GM23248 (cell line): ENCODE measurements around the gene NAA40. TPM values are rescaled to one million over a fixed set of nuclear protein-coding genes. Genes with fewer than 3 reads are reported as not detected.
A peak's percentile ranks its signal among the peaks of the same experiment; 100 is the strongest.

ENCODE experiments used
- DNase-seq: peaks from one replicate; pipeline ENCODE4 v3.0.0-alpha.2; 2015
- H2AFZ ChIP-seq: fragments of 200-600 bp; sonication (generic); 2 replicates; pipeline ENCODE4 v1.6.1; 2016; ENCODE audit warnings: antibody characterized with exemption
- H3F3A ChIP-seq: fragments of 200-600 bp; sonication (generic); 2 replicates; pipeline ENCODE4 v1.6.1; 2016; ENCODE audit warnings: mild to moderate bottlenecking, antibody characterized with exemption, mixed run types; ENCODE audit not compliant: insufficient read depth
- H3K27ac ChIP-seq: fragments of 200-600 bp; sonication (generic); 2 replicates; pipeline ENCODE4 v1.5.1; 2016; ENCODE audit warnings: mild to moderate bottlenecking
- H3K27me3 ChIP-seq: fragments of 200-600 bp; sonication (generic); replicated peaks from 2 replicates; pipeline ENCODE4 v1.6.1; 2016; ENCODE audit warnings: mild to moderate bottlenecking; ENCODE audit not compliant: insufficient read depth
- H3K36me3 ChIP-seq: fragments of 200-600 bp; sonication (generic); 2 replicates; pipeline ENCODE4 v1.6.1; 2016; ENCODE audit warnings: low read depth, mild to moderate bottlenecking
- H3K4me1 ChIP-seq: fragments of 200-600 bp; sonication (generic); 2 replicates; pipeline ENCODE4 v1.6.1; 2016; ENCODE audit warnings: mild to moderate bottlenecking; ENCODE audit not compliant: insufficient read depth
- H3K4me2 ChIP-seq: fragments of 200-600 bp; sonication (generic); one replicate; pipeline ENCODE4 v1.6.1; 2016; ENCODE audit warnings: mild to moderate bottlenecking; ENCODE audit not compliant: unreplicated experiment
- H3K4me3 ChIP-seq: fragments of 200-600 bp; sonication (generic); 2 replicates; pipeline ENCODE4 v1.5.1; 2016; ENCODE audit warnings: mild to moderate bottlenecking
- H3K79me2 ChIP-seq: fragments of 200-600 bp; sonication (generic); 2 replicates; pipeline ENCODE4 v1.6.1; 2016; ENCODE audit warnings: mild to moderate bottlenecking; ENCODE audit not compliant: insufficient read depth
- H3K9ac ChIP-seq: fragments of 200-600 bp; sonication (generic); 2 replicates; pipeline ENCODE4 v1.6.1; 2016; ENCODE audit warnings: mild to moderate bottlenecking
- H3K9me2 ChIP-seq: fragments of 200-600 bp; sonication (generic); 2 replicates; pipeline ENCODE4 v1.6.1; 2016; ENCODE audit warnings: mixed run types, mild to moderate bottlenecking, moderate library complexity; ENCODE audit not compliant: insufficient read depth
- H3K9me3 ChIP-seq: fragments of 200-600 bp; sonication (generic); one replicate; pipeline ENCODE4 v1.6.1; 2017; ENCODE audit warnings: low read depth
- H4K20me1 ChIP-seq: fragments of 200-600 bp; sonication (generic); 2 replicates; pipeline ENCODE4 v1.6.0; 2016; ENCODE audit not compliant: insufficient read depth
- EZH2 ChIP-seq: fragments of 200-600 bp; sonication (generic); IDR thresholded peaks from 2 replicates; pipeline ENCODE4 v1.6.1; 2018; ENCODE audit warnings: antibody characterized with exemption, mild to moderate bottlenecking; ENCODE audit not compliant: insufficient read depth, poor library complexity, severe bottlenecking
- EZH2phosphoT487 ChIP-seq: fragments of 200-600 bp; sonication (generic); IDR thresholded peaks from 2 replicates; pipeline ENCODE4 v1.6.1; 2018; ENCODE audit warnings: antibody characterized with exemption, moderate library complexity, mild to moderate bottlenecking, low read depth; ENCODE audit not compliant: insufficient read depth
- WGBS, 2 experiments: methylation state at CpG; one replicate each; pipeline ENCODE4 v1.1.6; 2015 to 2017; ENCODE audit warnings: low lambda C conversion rate in 2 of 2, low coverage in 1 of 2; ENCODE audit errors: missing lambda C conversion rate in 2 of 2; 5-methylcytosine and 5-hydroxymethylcytosine counted together
- in situ Hi-C: fragments of 300-500 bp; cut with MboI; formaldehyde crosslinking; loops from 2 replicates; pipeline ENCODE4 v1.15.0; 2020
- polyA plus RNA-seq: library from polyadenylated mRNA; unstranded; fragments of >200 nt; fragmentation: Nextera tagmentation; extraction: Ambion mirVana; gene quantifications from 2 replicates; pipeline ENCODE4 v1.2.1, GENCODE V29; 2016
- total RNA-seq: library from RNA; depleted of rRNA; stranded (reverse); fragments of >200 nt; shearing (Covaris generic); gene quantifications from 2 replicates; pipeline ENCODE4 v1.2.3, GENCODE V29; 2014

Gene NAA40
- total and polyA plus RNA-seq, 2 experiments from 2014 or later, result 11.7 to 12.0 TPM

DNA sequence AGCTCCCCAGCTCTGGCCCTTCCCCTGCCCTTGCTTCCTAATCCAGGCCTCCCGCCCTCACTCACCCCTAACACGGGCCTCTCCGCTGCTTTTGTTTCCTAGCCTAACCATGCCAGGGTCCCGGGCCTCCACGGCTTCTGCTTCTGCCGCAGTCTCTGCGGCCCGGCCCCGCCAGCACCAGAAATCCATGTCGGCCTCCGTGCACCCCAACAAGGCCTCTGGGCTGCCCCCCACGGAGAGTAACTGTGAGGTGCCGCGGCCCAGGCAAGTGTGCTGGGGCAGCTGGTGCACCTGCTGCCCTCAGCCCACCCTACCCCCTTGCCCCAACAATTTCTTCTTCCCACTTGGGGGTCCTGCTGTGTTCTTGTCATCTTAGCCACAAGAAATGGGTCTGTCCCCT, 34.9 kb upstream of the NAA40 start:
- DNase-seq, result no peak
- Histone ChIP-seq H3K79me2 (no peaks in the 10 kb centered on the region), H3K9me3 (no peaks in the 10 kb centered on the region), H3K27me3 (no peaks in the 10 kb centered on the region), H3K27ac (no peak overlapping the region), H3K9me2 (no peaks in the 10 kb centered on the region), H3K9ac (no peak overlapping the region), H2AFZ (no peak overlapping the region), H3K36me3 (peaks cover 10% of the 10 kb centered on the region; the same call in 1 of the 2 replicates), H3K4me3 (no peak overlapping the region), H3K4me2 (no peak overlapping the region), H3K4me1 (no peaks in the 10 kb centered on the region), H3F3A (no peaks in the 10 kb centered on the region), H4K20me1 (no peaks in the 10 kb centered on the region)
- in situ Hi-C loops, result no loop called here
- no peak for TF ChIP-seq EZH2
- no peak for TF ChIP-seq EZH2phosphoT487
- 96% methylated on average over 14 of the region's 14 CpGs for WGBS, 2 experiments

GRCh38 chr11:63904743-63905142, 34.1 kb upstream of the NAA40 start:
- Histone ChIP-seq H2AFZ (no peak overlapping the region), H3K27ac (no peak overlapping the region), H3K27me3 (no peaks in the 10 kb centered on the region), H3K4me2 (no peak overlapping the region), H3K9ac (no peak overlapping the region), H3K9me2 (no peaks in the 10 kb centered on the region), H4K20me1 (no peaks in the 10 kb centered on the region), H3K79me2 (no peaks in the 10 kb centered on the region), H3K4me3 (no peak overlapping the region), H3K9me3 (no peaks in the 10 kb centered on the region), H3F3A (no peaks in the 10 kb centered on the region), H3K36me3 (peaks cover 7% of the 10 kb centered on the region; the same call in 1 of the 2 replicates), H3K4me1 (no peaks in the 10 kb centered on the region)
- TF ChIP-seq EZH2phosphoT487 (no peak), EZH2 (no peak)
- in situ Hi-C loops, result no loop called here
- no peak for DNase-seq
- 88 to 94% methylated on average over 12 to 13 of the region's 13 CpGs for WGBS, 2 experiments

- 58 to 63% methylated on average over 5 to 6 of the region's 6 CpGs for WGBS, 2 experiments
- no peaks in the 10 kb centered on the region for H3K9me3 ChIP-seq
- peaks cover 7% of the 10 kb centered on the region; the same call in 1 of the 2 replicates for H3K36me3 ChIP-seq
- no peak overlapping the region for H3K27ac ChIP-seq
- H2AFZ ChIP-seq, result no peak overlapping the region
- H3K9ac ChIP-seq, result no peak overlapping the region
- in situ Hi-C loops, result no loop called here
- TF ChIP-seq EZH2phosphoT487 (no peak), EZH2 (no peak)
- no peak overlapping the region for H3K4me3 ChIP-seq
- peak; percentile 47 for DNase-seq
- no peaks in the 10 kb centered on the region for H3K27me3 ChIP-seq
- H4K20me1 ChIP-seq, result no peaks in the 10 kb centered on the region
- no peaks in the 10 kb centered on the region for H3K4me1 ChIP-seq
- no peaks in the 10 kb centered on the region for H3K9me2 ChIP-seq
- no peaks in the 10 kb centered on the region for H3K79me2 ChIP-seq
- no peak overlapping the region for H3K4me2 ChIP-seq
- H3F3A ChIP-seq, result no peaks in the 10 kb centered on the region
Measured at GRCh38 chr11:63905179-63905578, 33.6 kb upstream of the NAA40 start.

- no peaks in the 10 kb centered on the region for H3K9me2 ChIP-seq
- H3K27me3 ChIP-seq, result no peaks in the 10 kb centered on the region
- peaks cover 7% of the 10 kb centered on the region; the same call in 1 of the 2 replicates for H3K36me3 ChIP-seq
- no peaks in the 10 kb centered on the region for H4K20me1 ChIP-seq
- H3K4me3 ChIP-seq, result no peak overlapping the region
- H3K9ac ChIP-seq, result no peak overlapping the region
- H3K27ac ChIP-seq, result no peak overlapping the region
- no peaks in the 10 kb centered on the region for H3K4me1 ChIP-seq
- in situ Hi-C loops, result no loop called here
- no peak overlapping the region for H3K4me2 ChIP-seq
- H3K79me2 ChIP-seq, result no peaks in the 10 kb centered on the region
- no peak overlapping the region for H2AFZ ChIP-seq
- H3K9me3 ChIP-seq, result no peaks in the 10 kb centered on the region
- no peaks in the 10 kb centered on the region for H3F3A ChIP-seq
- WGBS, 2 experiments, result 92 to 96% methylated on average over 4 of the region's 4 CpGs
- no peak for DNase-seq
- TF ChIP-seq EZH2phosphoT487, result no peak
- no peak for TF ChIP-seq EZH2
Measured at GRCh38 chr11:63906087-63906486, 32.7 kb upstream of the NAA40 start.

DNA sequence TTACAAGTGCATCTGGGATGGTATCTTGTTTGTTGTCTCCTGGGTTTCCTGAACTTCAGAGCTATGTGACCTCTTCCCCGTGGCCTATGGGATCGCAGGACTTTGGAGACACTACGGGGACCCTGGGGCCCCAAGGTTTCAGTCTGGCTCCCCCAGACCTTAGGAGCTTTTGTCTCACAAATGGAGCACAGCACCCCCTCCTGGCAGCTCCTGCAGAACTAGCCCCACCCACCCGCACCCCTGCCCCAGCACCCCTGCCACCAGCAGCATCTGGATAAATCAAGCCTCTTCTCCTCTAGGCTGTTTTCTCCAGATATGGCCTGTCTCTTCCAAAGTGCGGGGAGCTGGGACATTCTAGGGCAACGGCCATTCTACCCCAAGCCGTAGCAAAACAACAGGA, 32.2 kb upstream of the NAA40 start:
- Histone ChIP-seq H3K9me3 (no peaks in the 10 kb centered on the region), H4K20me1 (no peaks in the 10 kb centered on the region), H3K9ac (no peak overlapping the region), H2AFZ (no peak overlapping the region), H3K4me3 (no peak overlapping the region), H3K4me1 (no peaks in the 10 kb centered on the region), H3F3A (no peaks in the 10 kb centered on the region), H3K36me3 (peaks cover 7% of the 10 kb centered on the region; the same call in 1 of the 2 replicates), H3K4me2 (no peak overlapping the region), H3K9me2 (no peaks in the 10 kb centered on the region), H3K79me2 (no peaks in the 10 kb centered on the region), H3K27ac (no peak overlapping the region), H3K27me3 (no peaks in the 10 kb centered on the region)
- DNase-seq, result peak; percentile 46
- in situ Hi-C loops, result no loop called here
- no peak for TF ChIP-seq EZH2phosphoT487
- TF ChIP-seq EZH2, result no peak
- 90 to 100% methylated on average over 5 to 7 of the region's 7 CpGs for WGBS, 2 experiments
